HCT116 (cell line): ENCODE results near the gene CASP5.

Experiments used
- CEBPB ChIP-seq: IDR thresholded peaks from 2 replicates; pipeline ENCODE4 v1.6.1; 2012; ENCODE audit warnings: low read depth
- CTCF ChIP-seq, 3 experiments: fragments of 200-600 bp in 1 of 3; sonication (generic) in 1 of 3; IDR thresholded peaks in 2 of 3; conservative IDR thresholded peaks in 1 of 3; 2 replicates each; pipeline ENCODE4 v1.5.1; 2012 to 2017; ENCODE audit warnings: low read depth in 2 of 3, low read length in 2 of 3, antibody characterized with exemption in 1 of 3, borderline replicate concordance in 1 of 3, control low read depth in 1 of 3, mild to moderate bottlenecking in 1 of 3, mixed read lengths in 1 of 3, mixed run types in 1 of 3, moderate library complexity in 1 of 3; ENCODE audit not compliant: insufficient read depth in 1 of 3
- ELF1 ChIP-seq: IDR thresholded peaks from 2 replicates; pipeline ENCODE4 v1.6.1; 2012; ENCODE audit warnings: low read depth, borderline replicate concordance
- EZH2 ChIP-seq: fragments of 200-600 bp; sonication (generic); IDR thresholded peaks from 2 replicates; pipeline ENCODE4 v1.6.1; 2017; ENCODE audit warnings: antibody characterized with exemption, mixed run types
- EZH2phosphoT487 ChIP-seq: fragments of 200-600 bp; IDR thresholded peaks from 2 replicates; pipeline ENCODE4 v1.6.1; 2018; ENCODE audit warnings: antibody characterized with exemption, borderline replicate concordance
- MAX ChIP-seq: IDR thresholded peaks from 2 replicates; pipeline ENCODE4 v1.6.1; 2012
- POLR2A ChIP-seq: IDR thresholded peaks from 2 replicates; pipeline ENCODE4 v1.7.0; 2011; ENCODE audit warnings: borderline replicate concordance; ENCODE audit not compliant: insufficient read depth, insufficient read length; ENCODE audit errors: extremely low read depth
- POLR2AphosphoS5 ChIP-seq: IDR thresholded peaks from 2 replicates; pipeline ENCODE4 v1.6.1; 2011; ENCODE audit warnings: mild to moderate bottlenecking, low read depth, low read length, moderate library complexity
- RAD21 ChIP-seq: IDR thresholded peaks from 2 replicates; pipeline ENCODE4 v1.6.1; 2012; ENCODE audit warnings: low read depth, mild to moderate bottlenecking
- REST ChIP-seq: IDR thresholded peaks from 2 replicates; pipeline ENCODE4 v1.6.1; 2012; ENCODE audit warnings: low read depth
- SP1 ChIP-seq: IDR thresholded peaks from 2 replicates; pipeline ENCODE4 v1.6.1; 2012; ENCODE audit warnings: low read depth
- YY1 ChIP-seq: IDR thresholded peaks from 2 replicates; pipeline ENCODE4 v1.6.1; 2011; ENCODE audit warnings: low read length, low read depth, moderate library complexity, mild to moderate bottlenecking; ENCODE audit not compliant: insufficient replicate concordance; ENCODE audit errors: extremely low read depth
- ZFX ChIP-seq: fragments of 450-650 bp; IDR thresholded peaks from 2 replicates; pipeline ENCODE4 v1.6.1; 2017
- ZNF274 ChIP-seq: fragments of 200-500 bp; sonication (Bioruptor generic); IDR thresholded peaks from 2 replicates; pipeline ENCODE4 v1.6.1; 2014; ENCODE audit warnings: mild to moderate bottlenecking, low read depth, low read length, inconsistent platforms

- TF ChIP-seq ELF1 (no peak), EZH2phosphoT487 (no peak), CTCF (IDR thresholded peaks at IDR 0.05 in 2 of 3, conservative IDR thresholded peaks at IDR 0.05 in 1 of 3; ENCODE audit: borderline replicate concordance in 1 of 3, insufficient read depth in 1 of 3, low read depth in 2 of 3, low read length in 2 of 3) (no peak), MAX (no peak), REST (no peak), RAD21 (no peak), POLR2AphosphoS5 (no peak), POLR2A (no peak), ZNF274 (no peak), ZFX (no peak), EZH2 (no peak), SP1 (no peak), CEBPB (no peak), YY1 (no peak)
These were observed 15.5 kb downstream of the CASP5 start for GRCh38 chr11:105007463-105007862.
